GM18499 (cell line): ENCODE measurements around the gene ACACB.

Source experiments
- ATAC-seq: cut with Tn5 transposase; IDR thresholded peaks from one replicate; pipeline ENCODE4 v1.9.1; 2021; ENCODE audit warnings: moderate number of reproducible peaks; ENCODE audit not compliant: insufficient read depth, unreplicated experiment

ACACB gene

GRCh38 chr12:109202770-109203169 is 86.4 kb downstream of the ACACB start:
- no peak for ATAC-seq

- no peak for ATAC-seq
Measured at GRCh38 chr12:109203480-109203879, 87.1 kb downstream of the ACACB start.

GRCh38 chr12:109209082-109209481 is 92.7 kb downstream of the ACACB start:
- ATAC-seq: no peak

GRCh38 chr12:109212460-109213115 is 96.2 kb downstream of the ACACB start:
- no peak for ATAC-seq

- ATAC-seq: no peak
Measured at GRCh38 chr12:109214131-109214530, 97.7 kb downstream of the ACACB start.

- ATAC-seq: no peak
Measured at GRCh38 chr12:109218996-109219395, 102.6 kb downstream of the ACACB start.

GRCh38 chr12:109219938-109220337 is 103.6 kb downstream of the ACACB start:
- no peak for ATAC-seq

GRCh38 chr12:109221277-109221931 is 105.0 kb downstream of the ACACB start:
- no peak for ATAC-seq

- ATAC-seq: no peak
Measured at GRCh38 chr12:109222062-109222461, 105.7 kb downstream of the ACACB start.

- no peak for ATAC-seq
Measured at GRCh38 chr12:109222496-109222895, 106.1 kb downstream of the ACACB start.

- no peak for ATAC-seq
Measured at GRCh38 chr12:109223211-109223610, 106.8 kb downstream of the ACACB start.

- no peak for ATAC-seq
Measured at GRCh38 chr12:109223868-109224267, 107.5 kb downstream of the ACACB start.

- ATAC-seq: no peak
Measured at GRCh38 chr12:109228664-109229063, 112.3 kb downstream of the ACACB start.

GRCh38 chr12:109230193-109230592 is 113.8 kb downstream of the ACACB start:
- ATAC-seq: no peak

- no peak for ATAC-seq
Measured at GRCh38 chr12:109232731-109233130, 116.3 kb downstream of the ACACB start.

- ATAC-seq: no peak
Measured at GRCh38 chr12:109234012-109234411, 117.6 kb downstream of the ACACB start.

- ATAC-seq: no peak
Measured at GRCh38 chr12:109236257-109236656, 119.9 kb downstream of the ACACB start.

- no peak for ATAC-seq
Measured at GRCh38 chr12:109239179-109239578, 122.8 kb downstream of the ACACB start.

- ATAC-seq: no peak
Measured at GRCh38 chr12:109239691-109240090, 123.3 kb downstream of the ACACB start.

GRCh38 chr12:109240365-109240764 is 124.0 kb downstream of the ACACB start:
- no peak for ATAC-seq

- no peak for ATAC-seq
Measured at GRCh38 chr12:109241936-109242335, 125.5 kb downstream of the ACACB start.

GRCh38 chr12:109244073-109244472 is 127.7 kb downstream of the ACACB start:
- ATAC-seq: no peak
